GM21528 (cell line): ENCODE results near the gene PCNX2.

Experiments
- ATAC-seq: cut with Tn5 transposase; IDR thresholded peaks from one replicate; pipeline ENCODE4 v1.9.1; 2021; ENCODE audit warnings: mild to moderate bottlenecking, moderate library complexity; ENCODE audit not compliant: unreplicated experiment, low FRiP score

PCNX2 gene

GRCh38 chr1:233320023-233320422 lies 24.5 kb upstream of the PCNX2 start:
- ATAC-seq: no peak

- no peak for ATAC-seq
Measured at GRCh38 chr1:233319272-233319671, 23.7 kb upstream of the PCNX2 start.

GRCh38 chr1:233316473-233316872 lies 20.9 kb upstream of the PCNX2 start:
- no peak for ATAC-seq

GRCh38 chr1:233315718-233316301 lies 20.3 kb upstream of the PCNX2 start:
- no peak for ATAC-seq

GRCh38 chr1:233313434-233314155 lies 18.1 kb upstream of the PCNX2 start:
- ATAC-seq: no peak

- no peak for ATAC-seq
Measured at GRCh38 chr1:233304489-233305102, 9.1 kb upstream of the PCNX2 start.

GRCh38 chr1:233300326-233300725 lies 4.8 kb upstream of the PCNX2 start:
- ATAC-seq: no peak

- ATAC-seq: no peak
Measured at GRCh38 chr1:233299450-233299849, 3.9 kb upstream of the PCNX2 start.

- no peak for ATAC-seq
Measured at GRCh38 chr1:233295975-233296322, 424 bp upstream of the PCNX2 start.

- ATAC-seq: peak; percentile 57
Measured at GRCh38 chr1:233294913-233295236, 650 bp downstream of the PCNX2 start.

- no peak for ATAC-seq
Measured at GRCh38 chr1:233293556-233294446, 1.7 kb downstream of the PCNX2 start.

- ATAC-seq: no peak
Measured at GRCh38 chr1:233290396-233291034, 5.0 kb downstream of the PCNX2 start.

GRCh38 chr1:233289676-233290075 lies 5.8 kb downstream of the PCNX2 start:
- no peak for ATAC-seq

GRCh38 chr1:233282582-233282886 lies 13.0 kb downstream of the PCNX2 start:
- no peak for ATAC-seq

- peak; percentile 90 for ATAC-seq
Measured at GRCh38 chr1:233281711-233282581, 13.6 kb downstream of the PCNX2 start.

GRCh38 chr1:233279971-233280370 lies 15.6 kb downstream of the PCNX2 start:
- ATAC-seq: no peak

GRCh38 chr1:233278631-233279030 lies 16.9 kb downstream of the PCNX2 start:
- no peak for ATAC-seq

GRCh38 chr1:233277637-233278606 lies 17.6 kb downstream of the PCNX2 start:
- no peak for ATAC-seq

- no peak for ATAC-seq
Measured at GRCh38 chr1:233269656-233270055, 25.9 kb downstream of the PCNX2 start.
